GM21390 (cell line): ENCODE data around the gene CKAP4.
"Not testable (repeated sequence)": the region's sequence is repeated elsewhere in the genome, so short reads cannot be mapped to it uniquely, and the experiment has no call there.

ENCODE experiments used
- ATAC-seq: cut with Tn5 transposase; IDR thresholded peaks from one replicate; pipeline ENCODE4 v1.9.1; 2021; ENCODE audit not compliant: unreplicated experiment

The CKAP4 gene, protein sequence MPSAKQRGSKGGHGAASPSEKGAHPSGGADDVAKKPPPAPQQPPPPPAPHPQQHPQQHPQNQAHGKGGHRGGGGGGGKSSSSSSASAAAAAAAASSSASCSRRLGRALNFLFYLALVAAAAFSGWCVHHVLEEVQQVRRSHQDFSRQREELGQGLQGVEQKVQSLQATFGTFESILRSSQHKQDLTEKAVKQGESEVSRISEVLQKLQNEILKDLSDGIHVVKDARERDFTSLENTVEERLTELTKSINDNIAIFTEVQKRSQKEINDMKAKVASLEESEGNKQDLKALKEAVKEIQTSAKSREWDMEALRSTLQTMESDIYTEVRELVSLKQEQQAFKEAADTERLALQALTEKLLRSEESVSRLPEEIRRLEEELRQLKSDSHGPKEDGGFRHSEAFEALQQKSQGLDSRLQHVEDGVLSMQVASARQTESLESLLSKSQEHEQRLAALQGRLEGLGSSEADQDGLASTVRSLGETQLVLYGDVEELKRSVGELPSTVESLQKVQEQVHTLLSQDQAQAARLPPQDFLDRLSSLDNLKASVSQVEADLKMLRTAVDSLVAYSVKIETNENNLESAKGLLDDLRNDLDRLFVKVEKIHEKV

DNA sequence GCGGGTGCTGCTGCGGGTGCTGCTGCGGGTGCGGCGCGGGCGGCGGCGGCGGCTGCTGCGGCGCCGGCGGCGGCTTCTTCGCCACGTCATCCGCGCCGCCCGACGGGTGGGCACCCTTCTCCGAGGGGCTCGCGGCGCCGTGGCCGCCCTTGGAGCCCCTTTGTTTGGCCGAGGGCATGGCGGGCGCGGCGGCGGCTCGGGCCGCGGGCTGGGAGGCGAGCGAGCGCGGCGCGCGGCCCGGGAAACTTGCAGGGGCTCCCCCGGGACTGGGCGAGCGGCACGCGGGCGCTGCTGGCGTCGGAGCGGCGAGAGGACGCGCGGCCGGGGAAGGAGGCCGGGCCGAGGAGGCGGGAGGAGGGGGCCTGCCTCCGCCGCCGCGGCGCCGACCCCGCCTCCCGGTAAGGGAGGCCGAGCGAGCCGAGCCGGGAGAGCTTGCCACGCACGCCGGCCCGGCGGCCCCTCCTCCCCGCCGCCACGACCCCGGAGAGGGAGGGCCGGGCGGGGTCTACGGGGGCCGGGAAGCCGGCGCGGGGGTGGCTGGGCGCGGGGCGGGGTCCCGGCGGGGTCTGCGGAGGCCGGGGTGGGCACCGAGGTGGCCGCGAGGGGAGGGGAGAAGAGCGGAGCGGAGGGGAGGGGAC is at the start of gene CKAP4:
CKAP4 (minus strand) TSS at position 347 of the 638 bp plus-strand sequence; CDS start at position 178, 169 bp downstream.
- ATAC-seq, result peak; percentile 48

DNA sequence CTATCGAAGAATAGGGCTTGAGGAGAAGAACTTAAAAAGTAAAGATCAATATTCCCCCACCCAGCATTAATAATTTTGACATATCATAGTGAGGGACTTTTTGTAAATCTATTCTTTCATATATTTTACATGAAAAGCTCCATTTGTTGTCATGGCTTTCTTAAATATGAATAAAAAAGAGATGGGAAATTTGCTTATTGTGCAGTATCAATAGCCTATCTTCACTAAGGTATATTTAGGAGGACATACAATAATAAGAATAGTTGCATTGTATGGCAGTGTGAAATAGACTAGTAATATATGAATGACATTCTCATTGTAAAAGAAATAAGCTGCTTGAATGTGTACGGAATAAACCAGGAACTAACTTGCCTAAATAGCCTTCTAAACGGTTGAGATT is 49.3 kb upstream of the CKAP4 start:
- ATAC-seq, result no peak

DNA sequence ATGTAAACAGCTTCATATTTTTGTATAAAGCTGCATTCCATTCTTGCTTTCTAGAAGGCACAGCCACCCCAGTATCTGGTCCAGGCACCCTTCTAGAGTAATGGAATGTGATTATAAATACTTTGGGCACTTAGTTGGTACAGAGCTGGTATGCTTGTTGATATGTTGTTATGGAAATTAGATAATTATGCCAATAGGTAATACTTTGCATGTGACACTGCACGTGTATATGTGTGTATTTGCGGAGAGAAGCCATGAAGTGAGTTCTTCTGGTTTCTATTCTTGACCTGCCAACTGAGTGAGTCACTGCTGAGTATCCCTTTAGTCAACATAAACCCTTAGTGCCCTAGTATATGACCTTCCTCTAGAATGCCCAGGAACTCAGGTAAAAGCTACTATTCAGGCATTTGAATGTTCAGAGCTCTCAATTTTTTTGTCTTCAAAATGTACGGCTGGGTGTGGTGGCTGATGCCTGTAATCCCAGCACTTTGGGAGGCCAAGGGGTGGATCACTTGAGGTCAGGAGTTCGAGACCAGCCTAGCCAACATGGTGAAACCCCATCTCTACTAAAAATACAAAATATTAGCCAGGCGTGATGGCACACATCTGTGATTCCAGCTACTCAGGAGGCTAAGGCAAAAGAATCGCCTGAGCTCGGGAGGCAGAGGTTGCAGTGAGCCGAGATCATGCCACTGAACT is 48.5 kb upstream of the CKAP4 start:
- no peak for ATAC-seq

DNA sequence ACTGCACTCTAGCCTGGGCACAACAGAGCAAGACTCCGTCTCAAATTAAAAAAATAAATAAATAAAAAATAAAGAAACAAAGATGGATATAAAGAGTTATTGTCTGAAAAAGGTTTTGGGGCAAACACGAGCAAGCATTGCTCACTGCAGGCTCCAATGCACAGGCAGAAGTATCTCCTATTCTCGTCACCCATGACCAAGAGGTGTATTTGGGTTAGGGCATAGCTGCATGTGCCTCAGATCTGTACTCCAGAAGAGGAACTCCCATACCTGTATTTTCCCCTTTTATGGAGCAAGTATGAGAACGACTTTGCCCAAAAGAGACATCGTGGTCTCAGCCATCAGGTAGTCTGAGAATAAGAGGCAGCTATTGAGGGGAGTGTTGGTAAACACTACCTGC is 44.5 kb upstream of the CKAP4 start:
- no peak for ATAC-seq

- ATAC-seq, result no peak
These were observed 43.5 kb upstream of the CKAP4 start for GRCh38 chr12:106291342-106291741.

- ATAC-seq, result no peak
These were observed 42.8 kb upstream of the CKAP4 start for GRCh38 chr12:106290666-106291065.

DNA sequence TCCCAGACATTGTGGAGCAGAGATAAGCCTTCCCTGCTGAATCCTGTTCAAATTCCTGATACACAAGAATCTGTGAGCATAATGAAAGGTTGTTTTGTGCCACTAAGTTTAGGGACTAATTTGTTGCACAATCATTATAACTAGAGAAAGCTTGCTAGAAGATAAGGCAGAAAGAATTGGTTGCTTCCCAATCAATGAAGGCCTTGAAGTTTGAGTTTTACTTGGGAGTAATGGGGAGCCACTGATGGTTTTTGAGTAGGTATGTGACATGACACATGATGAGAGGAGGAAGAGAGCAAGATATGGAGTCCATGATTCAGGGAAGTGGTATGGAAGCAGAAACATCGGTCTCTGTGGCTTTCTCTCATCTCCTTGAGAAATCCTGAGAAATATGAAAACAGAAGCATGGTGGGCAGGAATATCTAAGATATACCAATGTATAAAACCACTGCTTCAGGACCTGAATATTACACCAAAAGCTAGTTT is 41.4 kb upstream of the CKAP4 start:
- no peak for ATAC-seq

- no peak for ATAC-seq
These were observed 40.8 kb upstream of the CKAP4 start for GRCh38 chr12:106288494-106289195.

DNA sequence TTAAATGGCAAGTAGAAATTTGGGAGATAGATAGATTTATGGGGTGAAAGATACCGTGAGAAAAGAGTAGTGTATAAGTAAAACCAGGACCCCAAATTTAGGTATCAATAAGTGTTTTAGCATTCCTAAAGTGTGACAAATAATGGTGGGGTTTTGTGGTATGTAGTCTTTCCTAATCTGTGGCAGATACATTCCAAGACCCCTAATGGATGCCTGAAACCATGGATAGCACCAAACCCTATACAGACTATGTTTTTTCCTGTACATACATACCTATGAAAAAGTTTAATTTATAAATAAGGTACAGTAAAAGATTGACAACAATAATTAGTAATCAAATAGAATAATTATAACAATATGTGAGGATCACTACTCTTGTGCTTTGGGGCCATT is 40.3 kb upstream of the CKAP4 start:
- ATAC-seq, result no peak

DNA sequence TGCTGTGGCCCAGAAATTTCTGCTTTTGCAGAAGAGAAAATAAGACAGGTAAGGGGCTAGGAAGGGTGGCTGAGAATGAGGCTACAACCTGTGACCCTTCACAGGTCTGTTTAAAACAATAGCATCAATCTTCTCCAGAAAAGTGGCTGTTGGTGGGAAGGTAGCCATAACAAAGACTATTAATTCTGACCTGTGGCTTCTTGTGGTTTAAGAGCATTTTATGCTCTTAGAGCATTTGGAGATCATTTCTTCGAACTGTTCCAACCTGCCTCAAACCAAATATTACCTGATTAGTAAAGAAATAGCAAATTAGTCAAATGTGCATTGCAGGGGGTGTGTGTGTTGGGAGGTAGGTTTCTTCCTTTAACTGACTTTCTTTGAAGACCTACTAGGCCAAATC is 39.5 kb upstream of the CKAP4 start:
- no peak for ATAC-seq

GRCh38 chr12:106286576-106287162 is 38.8 kb upstream of the CKAP4 start:
- ATAC-seq, result not testable (repeated sequence)

- ATAC-seq, result no peak
These were observed 38.2 kb upstream of the CKAP4 start for GRCh38 chr12:106285982-106286381.

GRCh38 chr12:106284358-106285105 is 36.7 kb upstream of the CKAP4 start:
- ATAC-seq, result no peak

- ATAC-seq, result peak; percentile 74
These were observed 34.8 kb upstream of the CKAP4 start for GRCh38 chr12:106282457-106283097.

GRCh38 chr12:106281804-106282203 is 34.0 kb upstream of the CKAP4 start:
- no peak for ATAC-seq

- no peak for ATAC-seq
These were observed 33.4 kb upstream of the CKAP4 start for GRCh38 chr12:106281056-106281782.

- ATAC-seq, result no peak
These were observed 32.3 kb upstream of the CKAP4 start for GRCh38 chr12:106280106-106280505.

DNA sequence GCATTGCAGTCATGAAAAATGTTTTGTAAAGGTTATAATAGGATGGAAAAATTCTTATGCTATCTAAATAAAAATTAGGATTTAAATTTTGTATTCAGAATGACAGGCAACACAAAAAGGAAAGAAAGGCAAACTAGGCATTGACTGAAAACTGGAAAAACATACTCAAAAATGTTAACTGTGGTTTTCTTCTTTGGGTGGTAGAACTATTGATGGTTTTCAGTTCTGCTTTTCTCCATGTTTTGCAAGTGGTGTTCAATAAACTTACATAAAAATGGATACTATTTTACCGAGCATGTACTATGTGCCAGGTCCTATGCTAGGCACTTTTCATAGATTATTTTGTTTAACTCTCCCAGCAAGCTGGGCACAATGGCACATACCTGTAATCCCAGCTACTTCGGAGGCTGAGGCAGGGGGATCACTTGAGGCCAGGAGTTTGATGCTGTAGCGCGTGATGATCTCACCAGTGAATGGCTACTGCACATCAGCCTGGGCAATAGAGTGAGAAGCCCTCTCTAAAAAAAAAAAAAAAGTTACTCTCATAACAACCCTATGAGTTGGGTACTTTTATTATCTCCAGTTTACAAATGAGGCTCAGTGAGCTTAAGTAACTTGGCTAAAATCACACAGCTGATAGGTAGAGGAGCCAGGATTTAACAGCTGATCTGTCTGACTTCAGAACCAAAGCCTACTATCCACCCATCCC is 28.4 kb upstream of the CKAP4 start:
- peak; percentile 83 for ATAC-seq
